HEK293 (cell line): ENCODE results near the gene CD46.

Source experiments
- CTCF ChIA-PET: fragments of 350-600 bp; formaldehyde crosslinking; extraction: SDS; loops from one replicate; lab custom pipeline; 2021; ENCODE audit warnings: antibody characterized with exemption; lab: Yijun Ruan, JAX
- POLR2A ChIA-PET: fragments of 300-600 bp; formaldehyde crosslinking; extraction: SDS; loops from one replicate; lab custom pipeline; 2020; ENCODE audit warnings: antibody characterized with exemption, inconsistent platforms; lab: Yijun Ruan, JAX
- H3K27ac ChIP-seq: fragments of 200-500 bp; sonication (Bioruptor generic); 2 replicates; pipeline ENCODE4 v1.5.1; 2014; ENCODE audit warnings: low read depth, low read length, control low read depth, inconsistent platforms; ENCODE audit errors: extremely low read depth
- H3K36me3 ChIP-seq, 2 experiments: fragments of 200-500 bp in 1 of 2; sonication (Bioruptor generic) in 1 of 2; 1 replicate in 1 of 2; 2 replicates in 1 of 2; pipeline ENCODE4 v1.5.1; 2014 to 2017; ENCODE audit warnings: inconsistent platforms in 2 of 2, low read length in 2 of 2; ENCODE audit not compliant: control insufficient read depth in 2 of 2, insufficient read depth in 1 of 2
- H3K4me1 ChIP-seq: fragments of 200-500 bp; sonication (Bioruptor generic); 2 replicates; pipeline ENCODE4 v1.5.1; 2014; ENCODE audit warnings: mild to moderate bottlenecking, low read length, inconsistent platforms; ENCODE audit not compliant: control insufficient read depth, insufficient read depth
- H3K4me3 ChIP-seq: 2 replicates; pipeline ENCODE4 v1.5.1; 2011; ENCODE audit warnings: low read depth, mild to moderate bottlenecking, control low read depth, low read length, moderate library complexity
- H3K9me3 ChIP-seq: fragments of 200-500 bp; sonication (Bioruptor generic); 2 replicates; pipeline ENCODE4 v1.5.1; 2014; ENCODE audit warnings: low read depth, low read length, inconsistent platforms; ENCODE audit not compliant: control insufficient read depth, insufficient read depth
- KLF1 ChIP-seq: fragments of 450-650 bp; formaldehyde crosslinking; IDR thresholded peaks from 2 replicates; pipeline ENCODE4 v1.5.1; 2016; ENCODE audit warnings: missing biosample characterization, missing genetic modification characterization
- KLF10 ChIP-seq: fragments of 450-650 bp; IDR thresholded peaks from 2 replicates; pipeline ENCODE4 v1.5.1; 2018; ENCODE audit warnings: missing biosample characterization, mild to moderate bottlenecking, missing genetic modification characterization
- OVOL3 ChIP-seq: fragments of 450-650 bp; formaldehyde crosslinking; IDR thresholded peaks from 2 replicates; pipeline ENCODE4 v1.5.1; 2016; ENCODE audit warnings: missing biosample characterization, missing genetic modification characterization
- ZBTB17 ChIP-seq: fragments of 450-650 bp; formaldehyde crosslinking; IDR thresholded peaks from 2 replicates; pipeline ENCODE4 v1.5.1; 2016; ENCODE audit warnings: missing biosample characterization, missing genetic modification characterization
- ZBTB20 ChIP-seq: fragments of 450-650 bp; formaldehyde crosslinking; IDR thresholded peaks from 2 replicates; pipeline ENCODE4 v1.5.1; 2016; ENCODE audit warnings: missing biosample characterization, missing genetic modification characterization
- ZBTB8A ChIP-seq: fragments of 450-650 bp; formaldehyde crosslinking; IDR thresholded peaks from 2 replicates; pipeline ENCODE4 v1.5.1; 2016; ENCODE audit warnings: missing biosample characterization, missing genetic modification characterization
- ZFP3 ChIP-seq: fragments of 450-650 bp; formaldehyde crosslinking; IDR thresholded peaks from 2 replicates; pipeline ENCODE4 v1.5.1; 2016; ENCODE audit warnings: low read depth, missing biosample characterization, missing genetic modification characterization
- ZNF19 ChIP-seq: fragments of 450-650 bp; formaldehyde crosslinking; IDR thresholded peaks from 2 replicates; pipeline ENCODE4; 2016; ENCODE audit warnings: missing biosample characterization, missing genetic modification characterization, low read depth
- ZNF23 ChIP-seq: fragments of 450-650 bp; formaldehyde crosslinking; IDR thresholded peaks from 2 replicates; pipeline ENCODE4 v1.5.1; 2016; ENCODE audit warnings: missing biosample characterization, missing genetic modification characterization, borderline replicate concordance
- ZNF302 ChIP-seq: fragments of 450-650 bp; formaldehyde crosslinking; IDR thresholded peaks from 2 replicates; pipeline ENCODE4 v1.5.1; 2016; ENCODE audit warnings: missing biosample characterization, missing genetic modification characterization, low read depth
- ZNF433 ChIP-seq: fragments of 450-650 bp; formaldehyde crosslinking; IDR thresholded peaks from 2 replicates; pipeline ENCODE4 v1.5.1; 2016; ENCODE audit warnings: missing biosample characterization, missing genetic modification characterization, low read depth
- ZNF488 ChIP-seq: fragments of 450-650 bp; formaldehyde crosslinking; IDR thresholded peaks from 2 replicates; pipeline ENCODE4 v1.5.1; 2016; ENCODE audit warnings: missing biosample characterization, missing genetic modification characterization
- ZNF548 ChIP-seq: fragments of 450-650 bp; formaldehyde crosslinking; IDR thresholded peaks from 2 replicates; pipeline ENCODE4 v1.5.1; 2016; ENCODE audit warnings: missing biosample characterization, missing genetic modification characterization
- ZNF654 ChIP-seq: fragments of 450-650 bp; formaldehyde crosslinking; IDR thresholded peaks from 2 replicates; pipeline ENCODE4 v1.5.1; 2016; ENCODE audit warnings: low read depth, missing biosample characterization, missing genetic modification characterization
- ZNF707 ChIP-seq: fragments of 450-650 bp; formaldehyde crosslinking; IDR thresholded peaks from 2 replicates; pipeline ENCODE4 v1.5.1; 2016; ENCODE audit warnings: missing biosample characterization, missing genetic modification characterization
- ZNF776 ChIP-seq: fragments of 450-650 bp; formaldehyde crosslinking; IDR thresholded peaks from 2 replicates; pipeline ENCODE4 v1.5.0; 2017; ENCODE audit warnings: missing biosample characterization, missing genetic modification characterization, borderline replicate concordance
- ZNF843 ChIP-seq: fragments of 450-650 bp; formaldehyde crosslinking; IDR thresholded peaks from 2 replicates; pipeline ENCODE4 v1.5.1; 2016; ENCODE audit warnings: missing biosample characterization, missing genetic modification characterization
- TF ChIP-seq, protein P1 (sequence below): fragments of 450-650 bp; formaldehyde crosslinking; IDR thresholded peaks from 2 replicates; pipeline ENCODE4 v1.5.1; 2016; ENCODE audit warnings: missing biosample characterization, missing genetic modification characterization
- TF ChIP-seq, protein P2 (sequence below): fragments of 450-650 bp; formaldehyde crosslinking; IDR thresholded peaks from 2 replicates; pipeline ENCODE4 v1.5.1; 2017; ENCODE audit warnings: missing biosample characterization, missing genetic modification characterization
- TF ChIP-seq, protein P3 (sequence below): fragments of 450-650 bp; formaldehyde crosslinking; IDR thresholded peaks from 2 replicates; pipeline ENCODE4 v1.5.1; 2016; ENCODE audit warnings: missing biosample characterization, missing genetic modification characterization
- TF ChIP-seq, protein P4 (sequence below): fragments of 450-650 bp; IDR thresholded peaks from 2 replicates; pipeline ENCODE4 v1.5.1; 2018; ENCODE audit warnings: missing biosample characterization, mild to moderate bottlenecking, missing genetic modification characterization
- TF ChIP-seq, protein P5 (sequence below): fragments of 450-650 bp; formaldehyde crosslinking; IDR thresholded peaks from 2 replicates; pipeline ENCODE4; 2016; ENCODE audit warnings: missing biosample characterization, missing genetic modification characterization

CD46 gene

DNA sequence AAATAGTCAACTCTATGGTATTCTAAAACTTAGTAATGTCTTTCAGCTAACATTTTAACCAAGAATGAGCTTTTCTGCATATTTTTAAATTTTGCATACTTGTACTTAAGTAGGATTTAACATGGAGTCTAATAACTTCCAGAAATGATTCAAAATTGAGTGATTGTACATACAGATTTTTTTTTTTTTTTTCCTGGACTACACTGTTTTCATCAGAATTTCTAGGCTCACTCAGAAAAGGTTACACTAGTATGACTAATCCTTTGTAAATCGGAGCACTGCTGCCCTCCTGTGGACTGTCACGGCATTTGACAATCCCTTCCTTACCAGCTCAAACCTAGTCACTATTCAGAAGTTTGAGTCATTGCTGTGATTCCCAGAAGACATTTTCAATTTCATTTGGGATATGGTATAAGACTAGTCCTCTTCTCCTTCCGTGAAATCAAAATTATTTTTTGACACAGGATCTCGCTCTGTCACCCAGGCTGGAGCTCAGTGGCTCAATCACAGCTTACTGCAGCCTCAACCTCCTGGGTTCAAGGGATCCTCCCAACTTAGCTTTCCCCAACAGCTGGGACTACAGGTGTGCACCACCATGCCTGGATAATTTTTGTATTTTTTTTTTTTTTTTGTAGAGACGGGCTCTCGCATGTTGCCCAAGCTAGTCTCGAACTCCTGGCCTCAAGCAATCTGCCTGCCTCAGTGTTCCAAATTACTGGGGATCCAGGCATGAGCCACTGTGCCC is 45.5 kb downstream of the CD46 start (continued):
- TF ChIP-seq, protein P1, sequence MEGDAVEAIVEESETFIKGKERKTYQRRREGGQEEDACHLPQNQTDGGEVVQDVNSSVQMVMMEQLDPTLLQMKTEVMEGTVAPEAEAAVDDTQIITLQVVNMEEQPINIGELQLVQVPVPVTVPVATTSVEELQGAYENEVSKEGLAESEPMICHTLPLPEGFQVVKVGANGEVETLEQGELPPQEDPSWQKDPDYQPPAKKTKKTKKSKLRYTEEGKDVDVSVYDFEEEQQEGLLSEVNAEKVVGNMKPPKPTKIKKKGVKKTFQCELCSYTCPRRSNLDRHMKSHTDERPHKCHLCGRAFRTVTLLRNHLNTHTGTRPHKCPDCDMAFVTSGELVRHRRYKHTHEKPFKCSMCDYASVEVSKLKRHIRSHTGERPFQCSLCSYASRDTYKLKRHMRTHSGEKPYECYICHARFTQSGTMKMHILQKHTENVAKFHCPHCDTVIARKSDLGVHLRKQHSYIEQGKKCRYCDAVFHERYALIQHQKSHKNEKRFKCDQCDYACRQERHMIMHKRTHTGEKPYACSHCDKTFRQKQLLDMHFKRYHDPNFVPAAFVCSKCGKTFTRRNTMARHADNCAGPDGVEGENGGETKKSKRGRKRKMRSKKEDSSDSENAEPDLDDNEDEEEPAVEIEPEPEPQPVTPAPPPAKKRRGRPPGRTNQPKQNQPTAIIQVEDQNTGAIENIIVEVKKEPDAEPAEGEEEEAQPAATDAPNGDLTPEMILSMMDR (tag by site-specific recombination), result peak; percentile 66
- TF ChIP-seq, protein P2, sequence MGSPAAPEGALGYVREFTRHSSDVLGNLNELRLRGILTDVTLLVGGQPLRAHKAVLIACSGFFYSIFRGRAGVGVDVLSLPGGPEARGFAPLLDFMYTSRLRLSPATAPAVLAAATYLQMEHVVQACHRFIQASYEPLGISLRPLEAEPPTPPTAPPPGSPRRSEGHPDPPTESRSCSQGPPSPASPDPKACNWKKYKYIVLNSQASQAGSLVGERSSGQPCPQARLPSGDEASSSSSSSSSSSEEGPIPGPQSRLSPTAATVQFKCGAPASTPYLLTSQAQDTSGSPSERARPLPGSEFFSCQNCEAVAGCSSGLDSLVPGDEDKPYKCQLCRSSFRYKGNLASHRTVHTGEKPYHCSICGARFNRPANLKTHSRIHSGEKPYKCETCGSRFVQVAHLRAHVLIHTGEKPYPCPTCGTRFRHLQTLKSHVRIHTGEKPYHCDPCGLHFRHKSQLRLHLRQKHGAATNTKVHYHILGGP (tag by site-specific recombination), result 0 out of 2 replicates have a peak, but pooled peaks have one; percentile 13
- TF ChIP-seq ZNF654 (tag by site-specific recombination), result peak; percentile 90
- TF ChIP-seq, protein P3, sequence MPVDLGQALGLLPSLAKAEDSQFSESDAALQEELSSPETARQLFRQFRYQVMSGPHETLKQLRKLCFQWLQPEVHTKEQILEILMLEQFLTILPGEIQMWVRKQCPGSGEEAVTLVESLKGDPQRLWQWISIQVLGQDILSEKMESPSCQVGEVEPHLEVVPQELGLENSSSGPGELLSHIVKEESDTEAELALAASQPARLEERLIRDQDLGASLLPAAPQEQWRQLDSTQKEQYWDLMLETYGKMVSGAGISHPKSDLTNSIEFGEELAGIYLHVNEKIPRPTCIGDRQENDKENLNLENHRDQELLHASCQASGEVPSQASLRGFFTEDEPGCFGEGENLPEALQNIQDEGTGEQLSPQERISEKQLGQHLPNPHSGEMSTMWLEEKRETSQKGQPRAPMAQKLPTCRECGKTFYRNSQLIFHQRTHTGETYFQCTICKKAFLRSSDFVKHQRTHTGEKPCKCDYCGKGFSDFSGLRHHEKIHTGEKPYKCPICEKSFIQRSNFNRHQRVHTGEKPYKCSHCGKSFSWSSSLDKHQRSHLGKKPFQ (tag by site-specific recombination), result 0 out of 2 replicates have a peak, but pooled peaks have one; percentile 33
- no peak for TF ChIP-seq ZNF302 (tag by site-specific recombination)
- peak; percentile 25; the same call in 1 of the 2 replicates for TF ChIP-seq ZBTB17 (tag by site-specific recombination)
- no peak for TF ChIP-seq ZBTB8A (tag by site-specific recombination)
- TF ChIP-seq, protein P4, sequence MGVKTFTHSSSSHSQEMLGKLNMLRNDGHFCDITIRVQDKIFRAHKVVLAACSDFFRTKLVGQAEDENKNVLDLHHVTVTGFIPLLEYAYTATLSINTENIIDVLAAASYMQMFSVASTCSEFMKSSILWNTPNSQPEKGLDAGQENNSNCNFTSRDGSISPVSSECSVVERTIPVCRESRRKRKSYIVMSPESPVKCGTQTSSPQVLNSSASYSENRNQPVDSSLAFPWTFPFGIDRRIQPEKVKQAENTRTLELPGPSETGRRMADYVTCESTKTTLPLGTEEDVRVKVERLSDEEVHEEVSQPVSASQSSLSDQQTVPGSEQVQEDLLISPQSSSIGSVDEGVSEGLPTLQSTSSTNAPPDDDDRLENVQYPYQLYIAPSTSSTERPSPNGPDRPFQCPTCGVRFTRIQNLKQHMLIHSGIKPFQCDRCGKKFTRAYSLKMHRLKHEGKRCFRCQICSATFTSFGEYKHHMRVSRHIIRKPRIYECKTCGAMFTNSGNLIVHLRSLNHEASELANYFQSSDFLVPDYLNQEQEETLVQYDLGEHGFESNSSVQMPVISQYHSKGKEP (tag by site-specific recombination), result no peak
- TF ChIP-seq OVOL3 (tag by site-specific recombination), result no peak
- no peak for TF ChIP-seq ZBTB20
- no peak for TF ChIP-seq ZNF23 (tag by site-specific recombination)
- no peak for TF ChIP-seq KLF10 (tag by site-specific recombination)
- no peak for TF ChIP-seq ZNF843 (tag by site-specific recombination)
- TF ChIP-seq ZNF707 (tag by site-specific recombination), result no peak
- TF ChIP-seq, all 188 proteins: peak for 9

DNA sequence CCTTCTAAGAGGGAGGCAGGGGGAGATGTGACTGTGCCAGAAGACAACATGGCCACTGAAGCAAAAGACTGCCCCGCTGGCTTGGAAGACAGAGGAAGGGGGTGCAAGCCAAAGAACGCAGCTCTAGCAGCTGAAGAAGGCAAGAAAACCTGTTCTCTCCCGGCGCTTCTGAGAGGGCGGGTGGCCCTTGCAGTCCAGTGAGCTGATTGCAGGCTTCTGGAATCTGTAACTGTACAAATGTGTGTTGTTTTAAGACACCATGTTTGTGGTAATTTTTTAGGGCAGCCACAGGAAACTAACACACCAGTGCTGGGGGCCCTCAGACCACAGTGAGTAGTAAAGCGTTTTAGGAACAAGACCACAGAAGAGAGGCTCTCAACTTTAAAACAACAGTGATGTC is 47.0 kb downstream of the CD46 start:
- CTCF ChIA-PET, result interaction anchor here (0.6 to 2.3 kb wide), 2 partner anchors 12 to 275 kb away, joined by 4 to 9 read pairs; no protein-coding TSS in a partner anchor

DNA sequence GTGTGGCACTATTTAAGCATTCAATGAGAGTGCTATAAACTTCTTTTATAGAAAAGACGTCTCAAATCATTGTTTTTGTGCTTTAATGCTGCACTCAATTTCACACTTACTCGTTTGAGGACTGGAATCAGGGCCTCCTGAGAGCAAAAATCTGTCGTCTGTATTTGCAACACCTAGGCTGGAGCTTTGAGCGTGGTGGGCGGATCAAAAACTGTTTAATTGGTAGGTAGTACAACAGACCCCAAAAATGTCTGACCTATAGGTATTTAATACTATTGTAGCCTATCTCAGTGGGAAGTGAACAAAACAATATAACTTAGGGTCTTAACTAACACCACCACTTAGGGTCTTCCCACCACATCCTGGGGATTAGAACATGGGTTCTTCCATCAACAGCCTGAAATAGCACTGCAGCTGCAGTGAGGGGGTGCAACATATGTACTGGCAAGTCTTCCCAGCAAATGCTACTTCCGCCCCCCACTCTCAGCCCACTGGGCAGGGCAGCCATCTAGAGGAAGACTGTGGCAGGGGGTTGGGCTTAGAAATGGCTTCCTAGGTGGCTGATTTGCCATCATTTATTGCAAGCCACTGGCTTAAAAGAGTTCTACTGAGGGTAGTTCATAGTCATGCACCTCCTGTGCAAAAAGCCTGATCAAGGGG is 48.3 kb downstream of the CD46 start:
- ChIA-PET CTCF (interaction anchor here (0.9 to 2.3 kb wide), 2 partner anchors 11 to 101 kb away, joined by 3 to 9 read pairs; no protein-coding TSS in a partner anchor), POLR2A (no interaction called here)
- H3K27ac ChIP-seq, result no peak overlapping the region
- peaks cover 0 to 34% of the 10 kb centered on the region in 2 experiments; a peak in 2 of 3 replicates for H3K36me3 ChIP-seq
- H3K9me3 ChIP-seq, result no peaks in the 10 kb centered on the region
- H3K4me3 ChIP-seq, result no peak overlapping the region
- H3K4me1 ChIP-seq, result no peaks in the 10 kb centered on the region; the same call in 1 of the 2 replicates
- no peak for TF ChIP-seq ZNF776
- TF ChIP-seq, protein P4 (tag by site-specific recombination), result no peak
- TF ChIP-seq, protein P5, sequence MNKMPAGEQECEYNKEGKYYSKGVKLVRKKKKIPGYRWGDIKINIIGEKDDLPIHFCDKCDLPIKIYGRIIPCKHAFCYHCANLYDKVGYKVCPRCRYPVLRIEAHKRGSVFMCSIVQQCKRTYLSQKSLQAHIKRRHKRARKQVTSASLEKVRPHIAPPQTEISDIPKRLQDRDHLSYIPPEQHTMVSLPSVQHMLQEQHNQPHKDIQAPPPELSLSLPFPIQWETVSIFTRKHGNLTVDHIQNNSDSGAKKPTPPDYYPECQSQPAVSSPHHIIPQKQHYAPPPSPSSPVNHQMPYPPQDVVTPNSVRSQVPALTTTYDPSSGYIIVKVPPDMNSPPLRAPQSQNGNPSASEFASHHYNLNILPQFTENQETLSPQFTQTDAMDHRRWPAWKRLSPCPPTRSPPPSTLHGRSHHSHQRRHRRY, result no peak
- TF ChIP-seq ZNF488 (tag by site-specific recombination), result no peak
- TF ChIP-seq ZFP3 (tag by site-specific recombination), result no peak
- no peak for TF ChIP-seq ZNF548 (tag by site-specific recombination)
- no peak for TF ChIP-seq ZNF433 (tag by site-specific recombination)

More for the DNA sequence above, 47.0 kb downstream of the CD46 start:
- no peak overlapping the region for H3K27ac ChIP-seq
- no peaks in the 10 kb centered on the region for H3K9me3 ChIP-seq
- no peaks in the 10 kb centered on the region; the same call in 1 of the 2 replicates for H3K4me1 ChIP-seq
- H3K36me3 ChIP-seq, result peaks cover 0 to 33% of the 10 kb centered on the region in 2 experiments; a peak in 2 of 3 replicates
- TF ChIP-seq ZNF19 (tag by site-specific recombination) (no peak), KLF1 (tag by site-specific recombination) (no peak)
- H3K4me3 ChIP-seq, result no peak overlapping the region
- POLR2A ChIA-PET, result no interaction called here
